Activated B cell treated with CpG ODN at 0.5 μM for 24 hours (primary cell): ENCODE measurements around the gene NAALADL2. TPM values are rescaled to one million over a fixed set of nuclear protein-coding genes. Genes with fewer than 3 reads are reported as not detected.

ENCODE experiments used
- ATAC-seq: fragments of 200-7000 bp; cut with Tn5 transposase; one replicate; pipeline ENCODE4 v1.10.0; 2021; ENCODE audit warnings: low read depth, mild to moderate bottlenecking, moderate library complexity
- CTCF ChIA-PET: fragments of 350-600 bp; sonication (Branson Sonifier 250); formaldehyde crosslinking; loops from one replicate; lab custom pipeline; 2021; ENCODE audit warnings: antibody characterized with exemption; lab: Charles Lee
- POLR2A ChIA-PET: fragments of 350-600 bp; sonication (Branson Sonifier 250); formaldehyde crosslinking; loops from one replicate; lab custom pipeline; 2021; ENCODE audit warnings: antibody characterized with exemption; lab: Charles Lee
- DNase-seq: peaks from one replicate; pipeline ENCODE4 v3.0.0; 2022
- H3K27ac Mint-ChIP-seq: one replicate; pipeline ENCODE4 v1.8.0; 2020; ENCODE audit warnings: mixed read lengths
- H3K27me3 Mint-ChIP-seq: one replicate; pipeline ENCODE4 v1.8.0; 2021; ENCODE audit warnings: mixed read lengths
- H3K36me3 Mint-ChIP-seq: one replicate; pipeline ENCODE4 v1.8.0; 2021; ENCODE audit warnings: low read depth, mixed read lengths
- H3K4me1 Mint-ChIP-seq: one replicate; pipeline ENCODE4 v1.8.0; 2021; ENCODE audit warnings: mixed read lengths
- H3K4me3 Mint-ChIP-seq: one replicate; pipeline ENCODE4 v1.8.0; 2020; ENCODE audit warnings: mild to moderate bottlenecking, mixed read lengths
- H3K9me3 Mint-ChIP-seq: one replicate; pipeline ENCODE4 v1.8.0; 2020; ENCODE audit warnings: mixed read lengths
- CTCF ChIP-seq: fragments of 200-600 bp; IDR thresholded peaks from one replicate; pipeline ENCODE4 v1.8.0; 2022; ENCODE audit warnings: antibody characterized with exemption, mild to moderate bottlenecking
- intact Hi-C: fragments of 100-400 bp; cut with micrococcal nuclease; formaldehyde crosslinking; loops from one replicate; pipeline ENCODE4 v1.15.1; 2024
- total RNA-seq: library from RNA; stranded (reverse); gene quantifications from 2 replicates; pipeline ENCODE4 v1.2.3, GENCODE V29; 2022

The NAALADL2 gene
- total RNA-seq, 1 donor from 2014 or later, result not detected

- H3K9me3 Mint-ChIP-seq, result no peaks in the 10 kb centered on the region
- DNase-seq, result no peak
- no peaks in the 10 kb centered on the region for H3K36me3 Mint-ChIP-seq
- intact Hi-C loops, result loop anchor here (5.0 kb wide), 1 partner anchor 1207 kb away; no protein-coding TSS in a partner anchor
- no peak for TF ChIP-seq CTCF
- H3K27me3 Mint-ChIP-seq, result no peaks in the 10 kb centered on the region
- H3K4me3 Mint-ChIP-seq, result no peak overlapping the region
- CTCF ChIA-PET, result no interaction called here
- POLR2A ChIA-PET, result no interaction called here
- no peak for ATAC-seq
- no peak overlapping the region for H3K27ac Mint-ChIP-seq
- no peaks in the 10 kb centered on the region for H3K4me1 Mint-ChIP-seq
Observed at GRCh38 chr3:175695251-175695650, 836.1 kb downstream of the NAALADL2 start.

DNA sequence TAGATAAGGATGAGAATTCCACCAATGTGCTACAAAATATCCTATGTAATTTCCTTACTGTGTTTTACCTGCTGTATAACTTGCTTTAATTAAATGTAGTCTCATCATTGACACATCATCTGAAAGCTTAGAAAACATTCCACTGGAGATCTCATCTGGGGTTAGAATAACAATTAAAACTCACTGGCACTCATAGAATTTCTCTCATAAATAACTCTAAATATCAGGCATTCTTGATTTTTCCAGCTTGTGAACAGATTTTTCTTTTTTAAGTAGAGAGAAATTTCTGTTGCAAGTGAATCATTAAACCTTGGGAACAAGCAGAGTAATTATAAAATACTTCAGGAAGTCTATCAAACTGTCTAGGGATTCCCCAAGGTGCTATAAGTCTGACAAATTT lies 843.8 kb downstream of the NAALADL2 start:
- Mint-ChIP-seq H3K27ac (no peak overlapping the region), H3K27me3 (no peaks in the 10 kb centered on the region), H3K9me3 (peaks cover 4% of the 10 kb centered on the region), H3K4me1 (no peaks in the 10 kb centered on the region), H3K36me3 (no peaks in the 10 kb centered on the region), H3K4me3 (no peak overlapping the region)
- ChIA-PET CTCF (no interaction called here), POLR2A (no interaction called here)
- TF ChIP-seq CTCF, result no peak
- intact Hi-C loops, result no loop called here
- DNase-seq, result no peak
- no peak for ATAC-seq

GRCh38 chr3:175704366-175705055 lies 845.4 kb downstream of the NAALADL2 start:
- Mint-ChIP-seq H3K27me3 (no peaks in the 10 kb centered on the region), H3K27ac (no peak overlapping the region)
- CTCF ChIA-PET, result no interaction called here

GRCh38 chr3:175713268-175713667 lies 854.1 kb downstream of the NAALADL2 start:
- Mint-ChIP-seq H3K27ac (no peak overlapping the region), H3K4me1 (no peaks in the 10 kb centered on the region), H3K9me3 (peaks cover 8% of the 10 kb centered on the region), H3K4me3 (no peak overlapping the region), H3K36me3 (no peaks in the 10 kb centered on the region), H3K27me3 (no peaks in the 10 kb centered on the region)
- ChIA-PET POLR2A (no interaction called here), CTCF (no interaction called here)
- ATAC-seq (no peak), DNase-seq (no peak)
- intact Hi-C loops, result no loop called here
- no peak for TF ChIP-seq CTCF

More at GRCh38 chr3:175704366-175705055, 845.4 kb downstream of the NAALADL2 start:
- no peaks in the 10 kb centered on the region for H3K4me1 Mint-ChIP-seq
- peaks cover 4% of the 10 kb centered on the region for H3K9me3 Mint-ChIP-seq
- POLR2A ChIA-PET, result no interaction called here
- no peak for TF ChIP-seq CTCF
- H3K36me3 Mint-ChIP-seq, result no peaks in the 10 kb centered on the region
- DNase-seq (no peak), ATAC-seq (no peak)
- H3K4me3 Mint-ChIP-seq, result no peak overlapping the region
- intact Hi-C loops, result no loop called here

DNA sequence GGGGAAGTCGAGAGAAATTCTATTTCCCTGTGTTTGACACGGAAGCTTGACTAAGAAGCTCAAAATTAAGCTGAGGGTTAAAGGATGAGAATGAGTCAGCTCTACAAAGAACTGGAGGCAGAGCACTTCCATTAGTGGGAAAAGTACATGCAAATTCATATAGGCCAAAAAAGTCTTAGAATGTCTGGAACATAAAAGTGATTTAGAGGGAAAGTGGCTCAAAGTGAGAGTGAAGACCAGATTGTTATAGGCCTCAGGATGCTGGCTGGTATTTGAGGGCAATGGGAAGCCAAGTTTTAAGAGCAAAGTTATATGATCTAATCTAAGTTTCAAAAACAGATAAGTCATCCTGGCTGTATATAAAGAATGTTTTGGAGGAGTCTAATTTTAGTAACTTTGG lies 857.3 kb downstream of the NAALADL2 start:
- no peak for DNase-seq
- intact Hi-C loops, result no loop called here
- CTCF ChIA-PET, result no interaction called here
- Mint-ChIP-seq H3K27ac (no peak overlapping the region), H3K27me3 (no peaks in the 10 kb centered on the region), H3K4me1 (no peaks in the 10 kb centered on the region), H3K36me3 (no peaks in the 10 kb centered on the region), H3K9me3 (peaks cover 10% of the 10 kb centered on the region), H3K4me3 (no peak overlapping the region)
- TF ChIP-seq CTCF, result no peak
- no peak for ATAC-seq
- POLR2A ChIA-PET, result no interaction called here
